K562 (cell line): Measurements from ENCODE around the gene MAP2K7. TPM values are rescaled to one million over a fixed set of nuclear protein-coding genes. Genes with fewer than 3 reads are reported as not detected.

Source experiments
- ATF3 ChIP-seq, 2 experiments: fragments of 450-650 bp in 1 of 2; sonication (generic) in 1 of 2; formaldehyde crosslinking in 1 of 2; IDR thresholded peaks in 1 of 2; conservative IDR thresholded peaks in 1 of 2; 2 replicates each; pipeline versions ENCODE4 v1.6.1 to v1.8.1; 2016 to 2023; ENCODE audit warnings: mild to moderate bottlenecking in 2 of 2, moderate library complexity in 2 of 2, inconsistent platforms in 1 of 2, missing genetic modification reagents in 1 of 2
- FOXM1 ChIP-seq, 2 experiments: fragments of 450-650 bp in 1 of 2; sonication (generic) in 1 of 2; formaldehyde crosslinking in 1 of 2; IDR thresholded peaks; 2 replicates each; pipeline versions ENCODE4 v1.6.1 to v1.9.0; 2017 to 2022; ENCODE audit warnings: low read depth in 2 of 2, mild to moderate bottlenecking in 2 of 2, missing genetic modification reagents in 1 of 2, moderate library complexity in 1 of 2
- HMGN3 ChIP-seq: IDR thresholded peaks from 2 replicates; pipeline ENCODE4 v1.6.1; 2011; ENCODE audit warnings: borderline replicate concordance, low read depth, mild to moderate bottlenecking, mixed read lengths, low read length; ENCODE audit not compliant: insufficient read length; ENCODE audit errors: extremely low read depth
- ID3 ChIP-seq, 2 experiments: fragments of 250-450 bp in 1 of 2; fragments of 450-650 bp in 1 of 2; sonication (Bioruptor Pico) in 1 of 2; IDR thresholded peaks; 2 replicates each; pipeline versions ENCODE4 v1.6.1 to v1.8.0; 2016 to 2021; ENCODE audit warnings: mild to moderate bottlenecking in 2 of 2, moderate library complexity in 2 of 2, missing compliant biosample characterization in 1 of 2, missing genetic modification characterization in 1 of 2
- NFIC ChIP-seq: fragments of 450-650 bp; IDR thresholded peaks from 2 replicates; pipeline ENCODE4 v1.6.1; 2017; ENCODE audit warnings: mild to moderate bottlenecking, inconsistent platforms
- PHF8 ChIP-seq: fragments of 200-600 bp; sonication (generic); IDR thresholded peaks from 2 replicates; pipeline ENCODE4 v1.6.1; 2012; ENCODE audit warnings: mixed run types, mild to moderate bottlenecking, inconsistent platforms, low read length, moderate library complexity, borderline replicate concordance
- POLR2A ChIP-seq: fragments of 450-650 bp; conservative IDR thresholded peaks from 2 replicates; pipeline ENCODE4 v1.6.1; 2016
- RB1 ChIP-seq: fragments of 450-650 bp; IDR thresholded peaks from 2 replicates; pipeline ENCODE4 v1.6.1; 2017; ENCODE audit warnings: low read depth, mild to moderate bottlenecking
- SMARCE1 ChIP-seq: fragments of 450-650 bp; IDR thresholded peaks from 2 replicates; pipeline ENCODE4 v1.7.1; 2016; ENCODE audit warnings: mild to moderate bottlenecking
- SNIP1 ChIP-seq: fragments of 450-650 bp; IDR thresholded peaks from 2 replicates; pipeline ENCODE4 v1.7.1; 2017; ENCODE audit warnings: low read depth, mild to moderate bottlenecking
- TAF1 ChIP-seq: IDR thresholded peaks from 2 replicates; pipeline ENCODE4 v1.6.1; 2011; ENCODE audit warnings: mild to moderate bottlenecking, low read length, moderate library complexity; ENCODE audit not compliant: insufficient read depth, control insufficient read depth, severe bottlenecking; ENCODE audit errors: extremely low read depth
- TEAD4 ChIP-seq, 2 experiments: sonication (generic) in 1 of 2; formaldehyde crosslinking in 1 of 2; IDR thresholded peaks; 2 replicates each; pipeline versions ENCODE4 v1.6.1 to v1.8.0; 2012 to 2022; ENCODE audit warnings: borderline replicate concordance in 1 of 2, inconsistent platforms in 1 of 2, low read length in 1 of 2, mild to moderate bottlenecking in 1 of 2, missing genetic modification reagents in 1 of 2
- ZBTB26 ChIP-seq: fragments of 450-650 bp; formaldehyde crosslinking; IDR thresholded peaks from 2 replicates; pipeline ENCODE4 v1.4.0; 2022; ENCODE audit warnings: missing genetic modification characterization
- ZKSCAN3 ChIP-seq: fragments of 250-450 bp; sonication (Bioruptor Pico); IDR thresholded peaks from 2 replicates; pipeline ENCODE4 v1.4.0; 2020
- ZNF165 ChIP-seq: fragments of 250-450 bp; sonication (Bioruptor Pico); IDR thresholded peaks from 2 replicates; pipeline ENCODE4 v1.4.0; 2020; ENCODE audit warnings: borderline replicate concordance
- ZNF197 ChIP-seq: fragments of 200-800 bp; sonication (Bioruptor generic); IDR thresholded peaks from 2 replicates; pipeline ENCODE4 v1.6.1; 2016; ENCODE audit warnings: low read depth, missing genetic modification characterization, missing compliant biosample characterization
- ZNF232 ChIP-seq: sonication (generic); formaldehyde crosslinking; IDR thresholded peaks from 2 replicates; pipeline ENCODE4 v1.8.0; 2022; ENCODE audit warnings: mild to moderate bottlenecking, missing genetic modification reagents
- ZNF274 ChIP-seq: IDR thresholded peaks from 2 replicates; pipeline ENCODE4 v1.6.1; 2011; ENCODE audit warnings: low read depth, mild to moderate bottlenecking, low read length, moderate library complexity, borderline replicate concordance
- ZNF444 ChIP-seq: fragments of 250-450 bp; sonication (Bioruptor Pico); IDR thresholded peaks from 2 replicates; pipeline ENCODE4 v1.4.0; 2020; ENCODE audit warnings: mild to moderate bottlenecking, moderate library complexity
- ZNF584 ChIP-seq: fragments of 200-800 bp; sonication (Bioruptor generic); IDR thresholded peaks from 2 replicates; pipeline ENCODE4 v1.6.1; 2016; ENCODE audit warnings: low read depth, mild to moderate bottlenecking, missing genetic modification characterization, missing compliant biosample characterization
- ZNF644 ChIP-seq: fragments of 200-800 bp; sonication (Bioruptor generic); IDR thresholded peaks from 2 replicates; pipeline ENCODE4 v1.6.1; 2016; ENCODE audit warnings: low read depth, missing genetic modification characterization, missing compliant biosample characterization
- ZSCAN32 ChIP-seq: fragments of 450-650 bp; formaldehyde crosslinking; IDR thresholded peaks from 2 replicates; pipeline ENCODE4 v1.4.0; 2020; ENCODE audit warnings: mild to moderate bottlenecking, moderate library complexity
- polyA plus RNA-seq, 8 experiments: library from polyadenylated mRNA; depleted of rRNA in 4 of 8; stranded (reverse) in 5 of 8; unstranded in 3 of 8; fragments of >200 nt; fragmentation: Nextera tagmentation in 2 of 8; fragmentation: Illumina TruSeq in 1 of 8; extraction: Ambion mirVana in 2 of 8; extraction: Trizol in 1 of 8; gene quantifications; 2 replicates each; pipeline versions ENCODE4 v1.2.1 to v1.2.3, GENCODE V29; 2011 to 2014; ENCODE audit warnings: inconsistent platforms in 1 of 8, missing spikeins in 1 of 8
- total RNA-seq, 7 experiments: library from RNA; depleted of rRNA in 6 of 7; stranded (reverse); fragments of >200 nt in 6 of 7; fragmentation: Illumina TruSeq in 2 of 7; extraction: Trizol in 2 of 7; gene quantifications; 2 replicates each; pipeline versions ENCODE4 v1.2.1 to v1.2.3, GENCODE V29; 2011 to 2021; ENCODE audit warnings: low replicate concordance in 1 of 7
- TF ChIP-seq, protein P1 (sequence below): sonication (generic); formaldehyde crosslinking; IDR thresholded peaks from 2 replicates; pipeline ENCODE4 v1.8.0; 2023; ENCODE audit warnings: mild to moderate bottlenecking, missing genetic modification reagents

Gene MAP2K7
- total and polyA plus RNA-seq, 9 of the 15 experiments (the other 6 are each of a cell fraction or from before 2014, with no cell fraction given) = 0.51 to 45.8 (median 14.1) TPM

- peak; percentile 47; the same call in 1 of the 2 replicates for TF ChIP-seq ZNF444 (CRISPR knock-in tag)
- TF ChIP-seq ID3 (CRISPR knock-in tag; IDR thresholded peaks at IDR 0.05) = no peak
- peak; percentile 72; the same call in 1 of the 2 replicates for TF ChIP-seq ID3 (tag; IDR thresholded peaks at IDR 0.05)
- TF ChIP-seq RB1 = peak; percentile 93
- TF ChIP-seq ATF3 (IDR thresholded peaks at IDR 0.05) = peak; percentile 65
- no peak for TF ChIP-seq ATF3 (CRISPR knock-in tag; conservative IDR thresholded peaks at IDR 0.05)
- TF ChIP-seq FOXM1 (IDR thresholded peaks at IDR 0.05; ENCODE audit: low read depth) = no peak
- TF ChIP-seq FOXM1 (CRISPR knock-in tag; IDR thresholded peaks at IDR 0.05; ENCODE audit: low read depth) = no peak
- no peak for TF ChIP-seq TEAD4 (IDR thresholded peaks at IDR 0.05; ENCODE audit: low read length)
- TF ChIP-seq TEAD4 (CRISPR knock-in tag; IDR thresholded peaks at IDR 0.05; ENCODE audit: borderline replicate concordance) = 0 out of 2 replicates have a peak, but pooled peaks have one; percentile 43
- TF ChIP-seq ZKSCAN3 (CRISPR knock-in tag) = no peak
- no peak for TF ChIP-seq ZNF165 (CRISPR knock-in tag)
- TF ChIP-seq, protein P1, sequence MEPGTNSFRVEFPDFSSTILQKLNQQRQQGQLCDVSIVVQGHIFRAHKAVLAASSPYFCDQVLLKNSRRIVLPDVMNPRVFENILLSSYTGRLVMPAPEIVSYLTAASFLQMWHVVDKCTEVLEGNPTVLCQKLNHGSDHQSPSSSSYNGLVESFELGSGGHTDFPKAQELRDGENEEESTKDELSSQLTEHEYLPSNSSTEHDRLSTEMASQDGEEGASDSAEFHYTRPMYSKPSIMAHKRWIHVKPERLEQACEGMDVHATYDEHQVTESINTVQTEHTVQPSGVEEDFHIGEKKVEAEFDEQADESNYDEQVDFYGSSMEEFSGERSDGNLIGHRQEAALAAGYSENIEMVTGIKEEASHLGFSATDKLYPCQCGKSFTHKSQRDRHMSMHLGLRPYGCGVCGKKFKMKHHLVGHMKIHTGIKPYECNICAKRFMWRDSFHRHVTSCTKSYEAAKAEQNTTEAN (CRISPR knock-in tag) = no peak
- TF ChIP-seq SNIP1 = no peak
- TF ChIP-seq ZBTB26 = no peak
- TF ChIP-seq ZNF197 (CRISPR knock-in tag) = no peak
- no peak for TF ChIP-seq ZNF232 (CRISPR knock-in tag)
- no peak for TF ChIP-seq ZSCAN32 (CRISPR knock-in tag)
- no peak for TF ChIP-seq ZNF584 (CRISPR knock-in tag)
- no peak for TF ChIP-seq ZNF274
- TF ChIP-seq TAF1 = peak; percentile 79
- TF ChIP-seq NFIC = peak; percentile 54
- TF ChIP-seq PHF8 = peak; percentile 87; the same call in 1 of the 2 replicates
- TF ChIP-seq HMGN3 = peak; percentile 73
- peak; percentile 97 for TF ChIP-seq POLR2A
- TF ChIP-seq SMARCE1 = no peak; the same call in 1 of the 2 replicates
- no peak for TF ChIP-seq ZNF644 (tag)
Observed at GRCh38 chr19:7903244-7904073, at the start of gene MAP2K7 (continued).
